ENCODE measurements around the gene LRRC4B. TPM values are rescaled to one million over a fixed set of nuclear protein-coding genes. Genes with fewer than 3 reads are reported as not detected.

The LRRC4B gene
- total RNA-seq, 4 donors from 2014 or later: 0.59 to 3.0 (median 1.6) TPM

- Histone ChIP-seq H3K27ac (peak overlapping the region; percentile 50 to 74 (median 71)), H3K4me3 (replicated peaks in 1 of 3) (no peak overlapping the region), H3K9me3 (no peaks in the 10 kb centered on the region), H3K36me3 (no peaks in the 10 kb centered on the region), H3K4me1 (peaks cover 17 to 22% of the 10 kb centered on the region in 2 donors), H3K27me3 (no peaks in the 10 kb centered on the region)
- TF ChIP-seq, protein P1, sequence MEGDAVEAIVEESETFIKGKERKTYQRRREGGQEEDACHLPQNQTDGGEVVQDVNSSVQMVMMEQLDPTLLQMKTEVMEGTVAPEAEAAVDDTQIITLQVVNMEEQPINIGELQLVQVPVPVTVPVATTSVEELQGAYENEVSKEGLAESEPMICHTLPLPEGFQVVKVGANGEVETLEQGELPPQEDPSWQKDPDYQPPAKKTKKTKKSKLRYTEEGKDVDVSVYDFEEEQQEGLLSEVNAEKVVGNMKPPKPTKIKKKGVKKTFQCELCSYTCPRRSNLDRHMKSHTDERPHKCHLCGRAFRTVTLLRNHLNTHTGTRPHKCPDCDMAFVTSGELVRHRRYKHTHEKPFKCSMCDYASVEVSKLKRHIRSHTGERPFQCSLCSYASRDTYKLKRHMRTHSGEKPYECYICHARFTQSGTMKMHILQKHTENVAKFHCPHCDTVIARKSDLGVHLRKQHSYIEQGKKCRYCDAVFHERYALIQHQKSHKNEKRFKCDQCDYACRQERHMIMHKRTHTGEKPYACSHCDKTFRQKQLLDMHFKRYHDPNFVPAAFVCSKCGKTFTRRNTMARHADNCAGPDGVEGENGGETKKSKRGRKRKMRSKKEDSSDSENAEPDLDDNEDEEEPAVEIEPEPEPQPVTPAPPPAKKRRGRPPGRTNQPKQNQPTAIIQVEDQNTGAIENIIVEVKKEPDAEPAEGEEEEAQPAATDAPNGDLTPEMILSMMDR (IDR thresholded peaks at IDR 0.05): peak in 1 of 6 experiments; percentile 10
- peak in 1 of 2 donors; percentile 57 for TF ChIP-seq POLR2A (IDR thresholded peaks at IDR 0.05)
- intact Hi-C loops (cut with DNase I): no loop called here
- WGBS, 2 donors: 68 to 73% methylated on average over 24 to 27 of the region's 30 CpGs
- peak; percentile 89 to 90 for DNase-seq
These were observed 71.8 kb downstream of the LRRC4B start for GRCh38 chr19:50496189-50497021.

GRCh38 chr19:50495020-50495531 lies 73.2 kb downstream of the LRRC4B start:
- Histone ChIP-seq H3K9me3 (no peaks in the 10 kb centered on the region), H3K27me3 (no peaks in the 10 kb centered on the region), H3K4me1 (peaks cover 4 to 12% of the 10 kb centered on the region in 2 donors), H3K36me3 (no peaks in the 10 kb centered on the region), H3K4me3 (replicated peaks in 1 of 3) (no peak overlapping the region), H3K27ac (no peak overlapping the region)
- no peak for TF ChIP-seq POLR2A (IDR thresholded peaks at IDR 0.05)
- TF ChIP-seq, protein P1 (IDR thresholded peaks at IDR 0.05): no peak
- 90 to 93% methylated on average over 5 of the region's 5 CpGs for WGBS, 2 donors
- no peak for DNase-seq
- intact Hi-C loops (cut with DNase I): no loop called here

GRCh38 chr19:50494186-50495019 lies 73.8 kb downstream of the LRRC4B start:
- H3K27ac ChIP-seq: no peak overlapping the region
- no peaks in the 10 kb centered on the region for H3K36me3 ChIP-seq
- no peak for DNase-seq
- peaks cover 3 to 12% of the 10 kb centered on the region in 2 donors for H3K4me1 ChIP-seq
- intact Hi-C loops (cut with DNase I): no loop called here
- no peak overlapping the region for H3K4me3 ChIP-seq (replicated peaks in 1 of 3)
- WGBS, 2 donors: 64 to 67% methylated on average over 7 of the region's 7 CpGs
- no peaks in the 10 kb centered on the region for H3K27me3 ChIP-seq
- H3K9me3 ChIP-seq: no peaks in the 10 kb centered on the region
- TF ChIP-seq, protein P1 (IDR thresholded peaks at IDR 0.05): no peak
- TF ChIP-seq POLR2A (IDR thresholded peaks at IDR 0.05): no peak

DNA sequence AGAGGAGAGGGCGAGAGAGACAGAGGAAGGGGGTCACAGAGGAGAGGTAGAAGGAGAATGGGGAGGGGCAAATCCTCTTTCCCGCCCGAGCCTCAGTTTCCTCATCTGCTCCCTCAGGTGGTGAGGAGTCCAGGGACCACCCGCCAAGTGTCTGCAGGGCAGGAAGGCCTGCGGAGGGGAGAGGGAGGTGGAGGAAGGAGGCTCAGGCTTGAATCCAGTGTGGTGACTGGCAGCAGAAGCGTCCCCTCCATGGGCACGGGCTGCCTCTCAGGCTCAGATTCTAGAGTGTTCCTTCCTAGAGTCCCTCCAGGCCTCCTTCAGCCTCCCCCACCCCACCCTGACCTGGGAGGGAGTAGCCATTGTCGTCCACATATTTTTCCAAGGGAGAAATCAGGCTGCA lies 75.1 kb downstream of the LRRC4B start:
- DNase-seq: no peak
- H3K4me3 ChIP-seq (replicated peaks in 1 of 3): no peak overlapping the region
- intact Hi-C loops (cut with DNase I): no loop called here
- no peaks in the 10 kb centered on the region for H3K36me3 ChIP-seq
- no peak for TF ChIP-seq POLR2A (IDR thresholded peaks at IDR 0.05)
- TF ChIP-seq, protein P1 (IDR thresholded peaks at IDR 0.05): no peak
- H3K27ac ChIP-seq: no peak overlapping the region
- no peaks in the 10 kb centered on the region for H3K9me3 ChIP-seq
- WGBS, 2 donors: 64% methylated on average over 8 of the region's 8 CpGs
- H3K27me3 ChIP-seq: no peaks in the 10 kb centered on the region
- H3K4me1 ChIP-seq: peaks cover 3 to 12% of the 10 kb centered on the region in 2 donors

Measured in thyroid gland (tissue), 4 donors.